GM21381 (cell line): ENCODE measurements around the gene KLHL30.

ENCODE experiments used
- ATAC-seq: cut with Tn5 transposase; IDR thresholded peaks from one replicate; pipeline ENCODE4 v1.9.1; 2021; ENCODE audit warnings: mild to moderate bottlenecking, moderate library complexity; ENCODE audit not compliant: unreplicated experiment

Gene KLHL30

DNA sequence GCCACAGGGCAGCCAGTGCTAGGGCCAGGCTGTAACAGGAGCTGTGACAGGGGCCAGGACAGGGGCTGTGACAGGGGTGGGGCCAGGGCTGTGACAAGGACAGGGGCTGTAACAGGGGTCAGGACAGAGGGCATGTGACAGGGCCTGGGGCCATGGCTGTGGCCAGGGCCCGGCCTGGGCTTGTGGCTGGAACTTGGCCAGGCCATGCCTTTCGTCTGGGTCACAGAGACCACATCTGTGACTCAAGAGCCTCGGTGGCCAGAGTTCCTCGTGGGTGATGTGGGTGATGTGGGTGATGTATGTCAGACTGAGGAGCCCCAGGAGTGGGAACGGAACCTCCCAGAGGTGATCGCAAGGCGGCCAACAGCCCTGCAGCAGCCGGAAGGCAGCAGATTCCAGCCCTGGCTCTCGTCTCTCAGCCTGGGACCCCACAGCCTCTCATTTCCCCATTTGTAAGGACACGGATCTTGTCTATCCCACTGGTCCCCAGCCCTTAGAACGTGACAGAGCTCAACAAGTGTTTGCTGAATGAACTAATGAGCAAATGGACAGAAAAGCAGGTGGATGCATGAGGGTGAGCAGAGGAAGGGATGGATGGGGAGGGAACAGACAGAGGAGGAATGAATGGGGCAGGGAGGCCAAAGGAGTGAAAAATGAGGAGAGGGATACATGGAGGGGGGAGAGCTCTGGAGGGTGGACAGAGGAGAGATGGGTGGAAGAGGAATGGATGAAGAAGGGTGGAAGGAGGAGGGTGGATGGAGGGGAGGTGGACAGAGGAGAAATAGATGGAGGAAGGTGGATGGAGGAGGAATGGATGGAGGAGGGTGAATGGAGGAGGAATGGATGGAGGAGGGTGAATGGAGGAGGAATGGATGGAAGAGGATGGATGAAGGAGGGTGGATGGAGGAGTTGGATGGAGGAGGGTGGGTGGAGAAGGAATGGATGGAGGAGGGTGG lies 21.0 kb upstream of the KLHL30 start:
- ATAC-seq, result no peak

- ATAC-seq, result no peak
Observed at GRCh38 chr2:238119756-238120462, 18.6 kb upstream of the KLHL30 start.

DNA sequence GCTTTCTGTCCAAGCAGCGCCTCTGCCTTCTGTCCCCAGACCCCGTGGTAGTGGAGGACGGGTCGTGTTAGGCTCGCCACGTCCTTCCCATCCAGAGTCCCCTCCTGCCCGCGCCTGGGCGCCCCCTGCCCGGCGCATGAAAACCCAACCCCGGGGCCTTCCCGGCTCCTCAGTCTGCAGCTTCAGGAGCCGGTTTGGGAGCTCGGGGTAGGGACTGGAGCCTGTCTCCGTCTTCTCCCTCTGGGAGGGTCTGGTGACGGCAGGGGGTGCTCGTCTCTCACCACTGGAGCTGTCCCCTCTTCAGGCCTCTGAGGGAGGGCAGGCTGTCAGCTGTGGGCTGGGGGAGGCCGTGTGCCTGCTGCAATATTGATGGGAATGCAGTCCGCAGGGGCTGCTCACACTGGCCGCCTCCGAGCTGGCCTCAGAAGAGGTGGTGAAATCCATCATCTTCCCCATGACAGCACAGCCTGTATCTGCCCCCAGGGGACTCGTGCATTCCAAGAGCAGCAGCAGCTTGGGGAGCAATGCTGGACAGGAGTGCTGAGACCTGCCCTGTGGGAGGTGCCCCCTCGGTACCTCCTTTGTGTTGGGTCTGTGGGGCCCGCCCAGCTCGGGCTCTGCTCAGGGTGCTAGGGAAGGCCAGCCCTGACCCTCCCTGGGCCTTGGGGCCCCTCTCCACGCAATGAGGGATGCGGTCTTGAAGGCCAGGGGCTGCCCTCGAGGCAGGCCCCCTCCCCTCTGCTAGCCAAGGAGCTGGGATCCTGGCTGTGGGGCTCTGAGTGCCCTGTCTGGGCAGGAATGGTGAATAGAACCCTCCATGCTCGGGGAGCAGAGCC lies 17.8 kb upstream of the KLHL30 start:
- no peak for ATAC-seq

GRCh38 chr2:238121511-238122286 lies 16.8 kb upstream of the KLHL30 start:
- no peak for ATAC-seq

DNA sequence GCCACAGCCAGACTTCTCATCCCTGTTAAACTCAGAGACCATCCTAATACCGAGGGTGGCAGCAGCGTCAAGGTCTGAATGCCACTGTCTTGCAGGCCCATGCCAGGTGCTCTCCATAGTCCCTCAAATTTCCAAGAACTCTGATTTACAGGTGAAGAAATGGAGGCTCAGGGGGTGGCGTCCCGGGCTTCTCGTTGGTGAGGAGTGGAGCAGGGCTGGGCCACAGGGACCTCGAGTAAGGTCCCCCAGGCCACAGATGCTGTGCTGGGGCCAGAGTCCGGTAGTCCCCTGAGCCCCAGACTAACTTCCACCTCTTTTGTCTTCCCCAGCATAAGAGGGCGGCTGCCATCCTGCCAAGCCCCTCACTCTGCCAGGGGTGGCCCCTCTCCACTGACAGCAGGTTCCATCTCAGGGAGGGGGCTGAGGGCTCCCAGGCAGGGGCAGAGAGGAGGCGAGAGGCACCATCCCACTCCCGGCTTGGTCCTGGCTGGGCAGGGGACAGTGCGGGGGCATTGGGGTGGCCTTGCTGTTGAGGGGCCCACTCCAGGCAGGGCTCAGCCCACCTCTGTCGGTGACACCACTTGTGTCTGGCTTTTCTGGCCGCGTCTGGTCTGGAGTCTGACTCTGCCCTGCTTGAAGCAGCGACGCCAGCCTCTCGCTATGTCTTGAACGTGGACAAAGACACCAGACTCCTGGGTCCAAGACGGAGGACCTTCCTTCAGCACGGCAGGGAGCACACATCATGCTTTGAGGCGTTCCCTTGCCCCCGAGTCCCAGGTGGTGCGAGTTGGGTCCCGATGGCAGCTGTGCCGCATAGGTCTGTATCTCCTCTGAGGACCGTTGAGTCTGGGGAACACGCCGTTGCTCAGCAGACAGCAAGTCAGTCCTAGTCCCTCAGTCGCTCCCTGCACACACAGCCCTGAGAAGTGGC lies 15.9 kb upstream of the KLHL30 start:
- no peak for ATAC-seq

GRCh38 chr2:238123218-238123971 lies 15.1 kb upstream of the KLHL30 start:
- ATAC-seq, result no peak

DNA sequence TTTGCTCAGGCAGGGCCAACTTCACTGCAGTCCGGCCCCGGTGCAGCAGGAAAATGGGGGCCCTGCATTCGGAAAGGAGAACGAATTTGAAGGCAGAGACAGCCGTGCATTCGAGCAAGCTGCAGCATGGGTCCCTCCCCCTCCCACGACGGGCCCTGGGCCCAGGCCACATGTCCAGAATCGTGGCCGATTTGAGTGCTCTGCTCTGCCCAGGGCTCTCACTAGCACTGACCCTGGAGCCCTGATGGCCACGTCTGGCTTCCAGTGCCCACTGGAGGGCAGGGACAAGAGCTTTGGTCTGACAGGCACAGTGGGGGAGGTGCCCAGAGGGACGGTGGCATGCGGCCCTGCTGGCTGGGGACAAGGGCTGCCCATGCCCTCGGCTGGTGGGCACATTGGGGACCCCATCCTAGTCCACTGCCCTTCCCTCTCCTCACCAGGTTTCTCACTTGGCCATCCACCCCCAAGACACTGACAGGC lies 14.4 kb upstream of the KLHL30 start:
- ATAC-seq, result no peak

GRCh38 chr2:238124488-238125126 lies 13.9 kb upstream of the KLHL30 start:
- no peak for ATAC-seq

DNA sequence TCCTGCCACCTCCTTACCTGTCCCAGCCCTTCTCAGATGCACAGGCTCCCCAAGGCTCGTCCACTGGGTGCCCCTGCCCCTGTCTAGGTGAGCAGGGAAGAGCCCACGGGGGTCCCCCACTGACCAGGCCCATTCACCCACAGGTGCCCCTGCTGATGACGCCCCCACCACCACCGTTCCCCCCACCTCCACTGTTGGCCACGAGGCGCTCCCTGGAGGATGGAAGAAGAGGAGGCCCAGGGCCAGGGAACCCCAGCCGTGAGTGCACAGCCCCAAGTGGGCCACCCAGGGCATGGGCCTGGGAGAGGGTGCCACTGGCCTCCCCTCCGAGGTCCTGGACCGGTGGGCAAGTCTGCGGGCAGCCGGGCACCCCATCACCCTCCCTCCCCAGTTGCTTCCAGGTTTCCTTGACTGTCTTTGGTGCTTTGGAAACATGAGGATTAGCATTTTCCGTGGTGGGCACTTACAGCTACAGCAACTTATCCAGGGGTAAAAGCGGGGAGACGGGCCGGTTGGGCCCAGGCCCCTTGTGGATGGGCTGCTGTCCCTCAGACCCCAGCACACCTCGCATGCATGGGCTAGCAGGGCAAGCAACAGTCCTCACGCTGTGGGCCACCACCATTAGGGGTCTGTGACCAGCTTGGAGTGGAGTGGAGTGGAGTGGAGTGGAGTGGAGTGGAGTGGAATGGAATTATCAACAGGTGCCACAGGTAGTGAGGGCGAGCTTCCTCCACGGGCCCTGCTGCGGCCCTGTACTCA lies 13.2 kb upstream of the KLHL30 start:
- no peak for ATAC-seq

GRCh38 chr2:238126338-238126737 lies 12.1 kb upstream of the KLHL30 start:
- ATAC-seq, result no peak

GRCh38 chr2:238126775-238127164 lies 11.7 kb upstream of the KLHL30 start:
- ATAC-seq, result no peak

DNA sequence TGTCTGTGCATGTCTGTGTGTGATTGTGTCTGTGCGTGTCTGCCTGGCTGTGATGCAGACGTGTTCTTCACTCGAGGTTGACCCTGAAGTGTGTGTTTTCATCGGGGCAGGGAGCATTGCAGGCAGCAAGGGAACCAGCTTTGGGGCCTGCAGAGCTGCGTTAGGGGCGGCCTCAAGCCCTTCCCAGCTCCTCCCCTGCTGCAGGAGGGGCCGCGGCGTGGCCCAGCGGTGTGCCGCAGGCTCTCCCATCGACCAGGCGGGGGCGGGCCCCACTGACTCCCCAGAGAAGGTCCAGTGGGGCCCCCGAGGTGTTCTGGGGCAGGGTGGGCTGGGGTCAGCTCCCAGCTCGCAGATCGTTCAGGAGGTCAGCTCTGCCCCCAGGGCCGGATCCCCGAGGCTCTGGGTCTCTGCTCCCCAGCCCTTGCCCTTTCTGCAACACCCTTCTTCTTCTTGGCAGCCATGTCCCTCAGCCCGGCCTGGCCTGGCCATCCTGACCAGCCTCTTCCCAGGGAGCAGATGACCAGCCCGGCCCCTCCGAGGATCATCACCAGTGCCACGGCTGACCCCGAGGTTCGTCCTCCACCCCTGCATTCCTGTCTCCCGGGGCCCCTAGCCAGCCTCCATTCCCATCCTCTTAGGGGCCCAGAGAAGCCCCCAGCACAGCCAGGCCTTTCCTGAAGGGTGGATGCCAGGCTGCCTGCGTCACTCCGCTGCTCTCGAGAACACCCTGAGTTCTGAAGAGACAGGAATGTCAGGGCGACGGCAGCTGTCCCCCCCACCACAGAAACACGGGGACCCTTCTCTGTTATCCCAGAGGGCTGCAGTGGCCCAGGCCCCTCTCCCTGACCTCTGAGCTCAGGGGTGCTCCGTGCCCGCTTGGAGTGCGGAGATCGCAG lies 11.1 kb upstream of the KLHL30 start:
- no peak for ATAC-seq

GRCh38 chr2:238128061-238128440 lies 10.4 kb upstream of the KLHL30 start:
- ATAC-seq, result no peak

DNA sequence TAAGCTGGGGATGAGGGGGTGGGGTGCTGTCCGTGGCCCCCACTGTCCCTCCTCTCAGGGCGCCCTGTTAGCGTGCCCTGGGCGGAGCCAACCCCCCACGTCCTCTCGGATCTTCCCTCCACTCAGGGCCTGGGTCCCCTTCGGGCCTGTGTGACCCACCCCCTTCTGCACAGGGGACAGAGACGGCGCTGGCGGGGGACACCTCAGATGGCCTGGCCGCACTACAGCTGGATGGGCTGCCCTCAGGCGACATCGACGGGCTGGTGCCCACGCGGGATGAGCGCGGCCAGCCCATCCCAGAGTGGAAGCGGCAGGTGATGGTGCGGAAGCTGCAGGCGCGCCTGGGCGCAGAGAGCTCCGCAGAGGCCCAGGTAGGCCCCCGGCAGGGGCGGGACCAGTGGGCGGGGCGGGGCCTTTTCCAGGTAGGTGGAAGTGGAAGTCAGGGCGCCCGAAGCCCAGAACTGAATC lies 9.9 kb upstream of the KLHL30 start:
- ATAC-seq, result no peak

DNA sequence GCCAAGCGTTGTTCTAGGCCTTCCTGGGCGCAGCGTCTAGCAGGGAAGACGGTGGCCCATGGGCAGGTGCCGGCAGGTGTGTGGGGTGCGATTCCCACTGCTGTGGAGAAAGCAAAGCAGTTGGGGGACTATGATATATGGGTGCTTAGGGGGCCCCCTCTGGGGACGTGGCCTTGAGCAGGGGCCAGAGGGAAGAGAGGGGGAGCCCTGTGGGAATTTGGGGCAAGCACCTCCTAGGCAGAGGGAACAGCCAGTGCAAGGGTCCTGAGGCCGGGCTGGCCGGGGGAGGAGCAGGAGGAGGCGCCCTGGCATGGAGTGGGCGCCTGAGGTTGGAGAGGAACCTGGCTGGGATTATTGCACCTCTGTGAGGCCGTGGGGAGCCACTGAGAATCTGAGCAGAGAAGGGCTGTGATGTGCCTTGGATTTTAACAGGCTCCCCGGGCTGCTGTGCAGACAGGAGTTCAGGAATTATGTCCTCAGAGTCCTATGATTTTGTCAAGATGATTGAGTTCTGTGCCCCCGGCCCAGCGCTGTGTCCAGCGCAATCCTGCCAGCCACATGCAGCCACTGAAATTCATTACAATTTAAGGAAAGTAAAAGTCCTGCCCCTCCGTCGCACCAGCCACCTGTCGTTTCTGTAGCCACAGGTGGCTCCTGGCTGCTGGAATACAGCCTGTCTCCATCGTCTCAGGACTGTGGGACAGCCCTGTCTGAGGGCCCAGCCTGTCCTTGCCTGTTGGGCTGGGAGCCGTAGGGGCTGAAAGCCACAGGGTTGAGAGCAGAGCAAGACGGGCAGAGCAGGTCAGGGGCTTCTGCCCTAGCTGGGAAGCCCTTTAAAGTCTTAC lies 9.1 kb upstream of the KLHL30 start:
- ATAC-seq, result no peak
